HCT116 (cell line): ENCODE measurements around the gene KYNU. TPM values are rescaled to one million over a fixed set of nuclear protein-coding genes. Genes with fewer than 3 reads are reported as not detected.

Source experiments
- ATAC-seq: fragments of 200-7000 bp; cut with Tn5 transposase; 2 replicates; pipeline ENCODE4 v1.9.1; 2020; ENCODE audit warnings: mild to moderate bottlenecking, moderate library complexity
- BruUV-seq: library from RNA; stranded (reverse); fragments of 400-500 nt; replicated peaks from 2 replicates; lab custom pipeline; 2021; lab: Mats Ljungman, UMichigan
- CTCF ChIA-PET: fragments of 300-600 bp; sonication (Branson Sonifier 250); formaldehyde crosslinking; loops from one replicate; lab custom pipeline; 2021; ENCODE audit warnings: antibody characterized with exemption; lab: Charles Lee
- POLR2A ChIA-PET: fragments of 300-600, 350-600 bp; sonication (Branson Sonifier 250); formaldehyde crosslinking; loops from one replicate; lab custom pipeline; 2021; ENCODE audit warnings: antibody characterized with exemption; lab: Charles Lee
- RAD21 ChIA-PET, 2 experiments: fragments of 300-600 bp; sonication (Branson Sonifier 250); formaldehyde crosslinking; loops; one replicate each; lab custom pipeline; 2023; ENCODE audit warnings: low total read pairs in 2 of 2; ENCODE audit not compliant: uncharacterized antibody in 2 of 2, unreplicated experiment in 2 of 2, low non-redundant PET in 1 of 2; lab: Charles Lee
- DNase-seq: peaks from one replicate; pipeline ENCODE4 v3.0.0-alpha.2; 2010; ENCODE audit warnings: low read depth, low spot score
- H2AFZ ChIP-seq: fragments of 200-600 bp; shearing (Covaris generic), sonication (generic); 2 replicates; pipeline ENCODE4 v1.6.1; 2017; ENCODE audit warnings: low read depth, mixed run types, mixed read lengths, antibody characterized with exemption, low read length; ENCODE audit not compliant: poor library complexity, severe bottlenecking
- H3K27ac ChIP-seq: 2 replicates; pipeline ENCODE4 v1.5.1; 2012; ENCODE audit warnings: low read depth, low read length
- H3K27me3 ChIP-seq: fragments of 200-600 bp; sonication (generic); 2 replicates; pipeline ENCODE4 v1.6.1; 2016; ENCODE audit warnings: mixed run types, low read length, mixed read lengths; ENCODE audit not compliant: insufficient read depth
- H3K36me3 ChIP-seq, 2 experiments: fragments of 200-500 bp in 1 of 2; fragments of 200-600 bp in 1 of 2; sonication (Bioruptor generic) in 1 of 2; sonication (generic) in 1 of 2; 2 replicates each; pipeline versions ENCODE4 v1.5.1 to v1.6.1; 2014 to 2016; ENCODE audit warnings: low read length in 2 of 2, inconsistent platforms in 1 of 2, mixed read lengths in 1 of 2, mixed run types in 1 of 2; ENCODE audit not compliant: insufficient read depth in 2 of 2, control insufficient read depth in 1 of 2
- H3K4me1 ChIP-seq, 2 experiments: fragments of 200-600 bp in 1 of 2; sonication (generic) in 1 of 2; 2 replicates each; pipeline versions ENCODE4 v1.5.1 to v1.6.1; 2012 to 2017; ENCODE audit warnings: low read length in 2 of 2, inconsistent platforms in 1 of 2, mild to moderate bottlenecking in 1 of 2, mixed read lengths in 1 of 2, mixed run types in 1 of 2, moderate library complexity in 1 of 2; ENCODE audit not compliant: insufficient read depth in 2 of 2, control insufficient read depth in 1 of 2
- H3K4me2 ChIP-seq: fragments of 200-600 bp; sonication (generic); 2 replicates; pipeline ENCODE4 v1.6.1; 2017; ENCODE audit warnings: mixed run types, low read length, mixed read lengths
- H3K4me3 ChIP-seq, 2 experiments: fragments of 200-600 bp in 1 of 2; sonication (generic) in 1 of 2; replicated peaks in 1 of 2; 2 replicates each; pipeline ENCODE4 v1.5.1; 2011 to 2016; ENCODE audit warnings: low read length in 2 of 2, control low read depth in 1 of 2, low read depth in 1 of 2, mild to moderate bottlenecking in 1 of 2, mixed read lengths in 1 of 2, mixed run types in 1 of 2
- H3K79me2 ChIP-seq: fragments of 200-600 bp; sonication (generic); 2 replicates; pipeline ENCODE4 v1.6.1; 2017; ENCODE audit warnings: mild to moderate bottlenecking, mixed run types, low read length, moderate library complexity, mixed read lengths; ENCODE audit not compliant: insufficient read depth
- H3K9ac ChIP-seq: fragments of 200-600 bp; sonication (generic); 2 replicates; pipeline ENCODE4 v1.6.1; 2016; ENCODE audit warnings: low read length, mixed read lengths
- H3K9me2 ChIP-seq: fragments of 200-600 bp; sonication (generic), shearing (Covaris generic); 2 replicates; pipeline ENCODE4 v1.6.1; 2017; ENCODE audit warnings: mixed run types, mild to moderate bottlenecking, moderate library complexity; ENCODE audit not compliant: insufficient read depth
- H3K9me3 ChIP-seq, 2 experiments: fragments of 200-500 bp in 1 of 2; fragments of 200-600 bp in 1 of 2; sonication (Bioruptor generic) in 1 of 2; sonication (generic) in 1 of 2; 2 replicates each; pipeline ENCODE4 v1.6.1; 2014 to 2017; ENCODE audit warnings: low read length in 2 of 2, mixed read lengths in 2 of 2, inconsistent platforms in 1 of 2, low read depth in 1 of 2, mild to moderate bottlenecking in 1 of 2, mixed run types in 1 of 2, moderate library complexity in 1 of 2; ENCODE audit not compliant: control insufficient read depth in 1 of 2, insufficient read depth in 1 of 2
- H4K20me1 ChIP-seq: fragments of 200-600 bp; sonication (generic), shearing (Covaris generic); 2 replicates; pipeline ENCODE4 v1.6.1; 2017; ENCODE audit warnings: mixed run types, mild to moderate bottlenecking, moderate library complexity; ENCODE audit not compliant: insufficient read depth
- ATF3 ChIP-seq: IDR thresholded peaks from 2 replicates; pipeline ENCODE4 v1.6.1; 2012
- CBX3 ChIP-seq: IDR thresholded peaks from 2 replicates; pipeline ENCODE4 v1.6.1; 2012; ENCODE audit warnings: low read depth
- CEBPB ChIP-seq: IDR thresholded peaks from 2 replicates; pipeline ENCODE4 v1.6.1; 2012; ENCODE audit warnings: low read depth
- CTCF ChIP-seq, 3 experiments: fragments of 200-600 bp in 1 of 3; sonication (generic) in 1 of 3; IDR thresholded peaks in 2 of 3; conservative IDR thresholded peaks in 1 of 3; 2 replicates each; pipeline ENCODE4 v1.5.1; 2012 to 2017; ENCODE audit warnings: low read depth in 2 of 3, low read length in 2 of 3, antibody characterized with exemption in 1 of 3, borderline replicate concordance in 1 of 3, control low read depth in 1 of 3, mild to moderate bottlenecking in 1 of 3, mixed read lengths in 1 of 3, mixed run types in 1 of 3, moderate library complexity in 1 of 3; ENCODE audit not compliant: insufficient read depth in 1 of 3
- ELF1 ChIP-seq: IDR thresholded peaks from 2 replicates; pipeline ENCODE4 v1.6.1; 2012; ENCODE audit warnings: low read depth, borderline replicate concordance
- EZH2 ChIP-seq: fragments of 200-600 bp; sonication (generic); IDR thresholded peaks from 2 replicates; pipeline ENCODE4 v1.6.1; 2017; ENCODE audit warnings: antibody characterized with exemption, mixed run types
- EZH2phosphoT487 ChIP-seq: fragments of 200-600 bp; IDR thresholded peaks from 2 replicates; pipeline ENCODE4 v1.6.1; 2018; ENCODE audit warnings: antibody characterized with exemption, borderline replicate concordance
- FOSL1 ChIP-seq: IDR thresholded peaks from 2 replicates; pipeline ENCODE4 v1.6.1; 2012; ENCODE audit warnings: low read depth
- JUND ChIP-seq: IDR thresholded peaks from 2 replicates; pipeline ENCODE4 v1.6.1; 2012
- MAX ChIP-seq: IDR thresholded peaks from 2 replicates; pipeline ENCODE4 v1.6.1; 2012
- POLR2A ChIP-seq: IDR thresholded peaks from 2 replicates; pipeline ENCODE4 v1.7.0; 2011; ENCODE audit warnings: borderline replicate concordance; ENCODE audit not compliant: insufficient read depth, insufficient read length; ENCODE audit errors: extremely low read depth
- RAD21 ChIP-seq: IDR thresholded peaks from 2 replicates; pipeline ENCODE4 v1.6.1; 2012; ENCODE audit warnings: low read depth, mild to moderate bottlenecking
- SIN3A ChIP-seq: IDR thresholded peaks from 2 replicates; pipeline ENCODE4 v1.6.1; 2012; ENCODE audit warnings: low read depth
- SP1 ChIP-seq: IDR thresholded peaks from 2 replicates; pipeline ENCODE4 v1.6.1; 2012; ENCODE audit warnings: low read depth
- SRF ChIP-seq: IDR thresholded peaks from 2 replicates; pipeline ENCODE4 v1.6.1; 2012; ENCODE audit warnings: low read depth
- TCF7L2 ChIP-seq: IDR thresholded peaks from 2 replicates; pipeline ENCODE4 v1.7.0; 2011; ENCODE audit warnings: borderline replicate concordance, inconsistent platforms; ENCODE audit not compliant: insufficient read depth, insufficient read length; ENCODE audit errors: extremely low read depth
- YY1 ChIP-seq: IDR thresholded peaks from 2 replicates; pipeline ENCODE4 v1.6.1; 2011; ENCODE audit warnings: low read length, low read depth, moderate library complexity, mild to moderate bottlenecking; ENCODE audit not compliant: insufficient replicate concordance; ENCODE audit errors: extremely low read depth
- ZBTB33 ChIP-seq: IDR thresholded peaks from 2 replicates; pipeline ENCODE4 v1.6.1; 2011; ENCODE audit warnings: mild to moderate bottlenecking, low read length, moderate library complexity; ENCODE audit not compliant: insufficient replicate concordance; ENCODE audit errors: extremely low read depth
- ZFX ChIP-seq: fragments of 450-650 bp; IDR thresholded peaks from 2 replicates; pipeline ENCODE4 v1.6.1; 2017
- ZNF274 ChIP-seq: fragments of 200-500 bp; sonication (Bioruptor generic); IDR thresholded peaks from 2 replicates; pipeline ENCODE4 v1.6.1; 2014; ENCODE audit warnings: mild to moderate bottlenecking, low read depth, low read length, inconsistent platforms
- intact Hi-C: fragments of 100-400 bp; cut with micrococcal nuclease; formaldehyde crosslinking; loops from 2 replicates; pipeline ENCODE4 v1.10.0; 2022
- total RNA-seq: library from RNA; stranded (reverse); gene quantifications from one replicate; pipeline ENCODE4 v1.2.1, GENCODE V29; 2021; ENCODE audit not compliant: unreplicated experiment

KYNU gene
- total RNA-seq, 1 experiment from 2014 or later = 0.22 TPM

- no peaks in the 10 kb centered on the region for H3K27me3 ChIP-seq
- no peaks in the 10 kb centered on the region for H3K9me3 ChIP-seq
- ChIA-PET POLR2A (no interaction called here), CTCF (no interaction called here), RAD21 (no interaction called here)
- intact Hi-C loops = no loop called here
- no peak overlapping the region for H3K27ac ChIP-seq
- BruUV-seq = no TSS peak
- no peaks in the 10 kb centered on the region for H3K4me1 ChIP-seq
- no peaks in the 10 kb centered on the region for H3K36me3 ChIP-seq
- H3K4me2 ChIP-seq = no peak overlapping the region
- no peaks in the 10 kb centered on the region for H3K9me2 ChIP-seq
- DNase-seq = no peak
- H2AFZ ChIP-seq = no peak overlapping the region
- TF ChIP-seq MAX (no peak), SIN3A (no peak), FOSL1 (no peak), CBX3 (no peak), ATF3 (no peak), RAD21 (no peak), SP1 (no peak), CTCF (IDR thresholded peaks at IDR 0.05 in 2 of 3, conservative IDR thresholded peaks at IDR 0.05 in 1 of 3; ENCODE audit: borderline replicate concordance in 1 of 3, insufficient read depth in 1 of 3, low read depth in 2 of 3, low read length in 2 of 3) (no peak), YY1 (no peak), SRF (no peak), POLR2A (no peak), JUND (no peak), ZFX (no peak), EZH2 (no peak), ZNF274 (no peak), ELF1 (no peak), CEBPB (no peak), EZH2phosphoT487 (no peak), TCF7L2 (no peak), ZBTB33 (no peak)
- H3K4me3 ChIP-seq = no peak overlapping the region
- H3K9ac ChIP-seq = no peak overlapping the region
- no peaks in the 10 kb centered on the region for H3K79me2 ChIP-seq
- H4K20me1 ChIP-seq = no peaks in the 10 kb centered on the region
- ATAC-seq = no peak
These were observed 33.7 kb upstream of the KYNU start for GRCh38 chr2:142843731-142844130.
